NK-92 (cell line): Measurements from ENCODE around the gene R3HDML.

Experiments
- DNase-seq: peaks from one replicate; lab custom pipeline; 2025; ENCODE audit not compliant: unreplicated experiment; lab: John Stamatoyannopoulos, UW

The R3HDML gene

GRCh38 chr20:44361021-44361420 is 24.2 kb downstream of the R3HDML start:
- no peak for DNase-seq

- DNase-seq: no peak
Measured at GRCh38 chr20:44362466-44362940, 25.7 kb downstream of the R3HDML start.

- no peak for DNase-seq
Measured at GRCh38 chr20:44364068-44364467, 27.2 kb downstream of the R3HDML start.

GRCh38 chr20:44364780-44365179 is 27.9 kb downstream of the R3HDML start:
- no peak for DNase-seq

GRCh38 chr20:44367746-44368145 is 30.9 kb downstream of the R3HDML start:
- no peak for DNase-seq

GRCh38 chr20:44370639-44371218 is 33.9 kb downstream of the R3HDML start:
- no peak for DNase-seq

GRCh38 chr20:44382641-44383040 is 45.8 kb downstream of the R3HDML start:
- DNase-seq: no peak

GRCh38 chr20:44384423-44385027 is 47.7 kb downstream of the R3HDML start:
- no peak for DNase-seq

GRCh38 chr20:44388466-44389023 is 51.7 kb downstream of the R3HDML start:
- no peak for DNase-seq

GRCh38 chr20:44389871-44390270 is 53.0 kb downstream of the R3HDML start:
- DNase-seq: no peak

GRCh38 chr20:44390280-44390679 is 53.4 kb downstream of the R3HDML start:
- no peak for DNase-seq

GRCh38 chr20:44392088-44392775 is 55.4 kb downstream of the R3HDML start:
- no peak for DNase-seq

GRCh38 chr20:44392776-44393607 is 56.1 kb downstream of the R3HDML start:
- DNase-seq: no peak

GRCh38 chr20:44393608-44394451 is 57.0 kb downstream of the R3HDML start:
- no peak for DNase-seq

GRCh38 chr20:44394452-44394701 is 57.5 kb downstream of the R3HDML start:
- no peak for DNase-seq

GRCh38 chr20:44394702-44395460 is 58.0 kb downstream of the R3HDML start:
- no peak for DNase-seq

GRCh38 chr20:44395461-44396340 is 58.9 kb downstream of the R3HDML start:
- DNase-seq: no peak

- no peak for DNase-seq
Measured at GRCh38 chr20:44396369-44397130, 59.7 kb downstream of the R3HDML start.
